ENCODE data around the gene USP12.

GRCh38 chr13:27044837-27045570, 126.6 kb downstream of the USP12 start:
- TF ChIP-seq CTCF (IDR thresholded peaks at IDR 0.05) (no peak), EP300 (IDR thresholded peaks at IDR 0.05; ENCODE audit: low read depth) (no peak), POLR2AphosphoS5 (IDR thresholded peaks at IDR 0.05) (no peak)
